ENCODE measurements around the gene IRF4.
A peak's percentile ranks its signal among the peaks of the same experiment; 100 is the strongest.

IRF4 gene

DNA sequence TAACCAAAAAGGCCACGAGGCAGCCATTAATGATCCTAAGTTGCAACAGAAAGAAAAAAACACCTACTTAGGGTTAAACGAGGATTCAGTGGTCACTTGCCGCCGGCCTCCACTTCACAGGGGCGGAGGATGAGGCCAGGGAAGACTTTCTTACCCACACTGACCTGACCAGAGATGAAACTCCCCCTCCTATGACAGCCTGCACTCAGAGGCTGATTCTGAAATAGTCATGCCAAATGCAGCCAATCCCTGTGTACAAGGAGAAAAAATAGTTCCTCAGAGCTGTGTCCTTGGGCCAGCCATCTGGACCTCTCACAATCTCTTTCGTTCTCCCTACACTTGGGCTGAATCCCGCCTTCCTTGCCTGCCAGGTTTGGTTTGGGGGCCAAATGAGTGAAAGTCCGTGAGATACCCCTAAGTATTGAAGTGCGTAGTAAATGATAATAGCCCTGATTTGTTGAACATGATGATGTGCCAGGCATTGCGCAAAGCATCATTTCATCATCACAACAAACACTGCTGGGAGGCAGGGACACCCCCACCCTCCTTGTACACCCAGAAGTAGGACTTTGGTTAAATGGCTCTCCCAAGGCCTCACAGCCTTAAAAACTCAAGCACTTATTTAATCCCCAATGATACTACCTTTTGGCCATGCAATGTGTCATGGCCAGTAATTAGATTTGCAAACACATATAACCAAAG, 3.2 kb upstream of the IRF4 start:
- Histone ChIP-seq H3K36me3 (ENCODE audit: control insufficient read depth in 4 of 4, insufficient read depth in 4 of 4, low read length in 3 of 4) (no peaks in the 10 kb centered on the region), H3K27me3 (replicated peaks in 2 of 5; ENCODE audit: control insufficient read depth in 4 of 5, insufficient read depth in 5 of 5, low read length in 4 of 5) (peaks cover 0 to 70% (median 41%) of the 10 kb centered on the region in 5 experiments), H3K27ac (ENCODE audit: insufficient read depth in 1 of 2, low read depth in 1 of 2, low read length in 2 of 2, poor library complexity in 1 of 2, severe bottlenecking in 2 of 2) (no peak overlapping the region), H3K4me1 (ENCODE audit: control extremely low read depth in 1 of 4, control insufficient read depth in 4 of 4, insufficient read depth in 4 of 4, low read length in 3 of 4) (peaks cover 0 to 27% (median 24%) of the 10 kb centered on the region in 4 experiments), H3K9me3 (ENCODE audit: control extremely low read depth in 1 of 5, control insufficient read depth in 4 of 5, insufficient read depth in 2 of 5, low read depth in 1 of 5, low read length in 4 of 5) (no peaks in the 10 kb centered on the region), H3K4me3 (ENCODE audit: control insufficient read depth in 1 of 7, extremely low read depth in 1 of 7, insufficient read depth in 4 of 7, low read depth in 2 of 7, low read length in 6 of 7) (no peak overlapping the region)
- CTCF ChIA-PET = no interaction called here
- no peak for DNase-seq
- POLR2A ChIA-PET = interaction anchor here (1.0 kb wide), 1 partner anchor 9 kb away, joined by 3 read pairs; no protein-coding TSS in a partner anchor
- 91% methylated on average over 8 of the region's 10 CpGs for WGBS (ENCODE audit: insufficient coverage)

DNA sequence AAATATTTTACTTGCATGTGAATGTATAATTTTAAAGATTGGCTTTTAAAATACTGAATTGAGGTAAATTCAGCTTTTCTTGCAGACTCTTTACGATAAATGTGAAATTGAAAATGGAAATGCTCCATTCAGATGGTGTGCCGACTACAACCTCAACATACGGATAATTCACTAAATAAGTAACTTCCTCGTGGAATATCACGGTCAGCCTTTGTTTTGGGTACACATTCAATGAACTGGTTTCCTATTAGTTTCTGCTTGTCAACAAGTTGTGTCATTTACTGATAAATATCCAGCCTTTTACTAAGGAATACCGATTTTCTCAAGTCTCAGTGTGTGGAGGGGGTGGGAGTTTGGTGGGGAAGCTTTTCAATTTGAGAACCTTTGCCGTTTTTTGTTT, 2.4 kb upstream of the IRF4 start:
- Histone ChIP-seq H3K4me3 (ENCODE audit: control insufficient read depth in 1 of 7, extremely low read depth in 1 of 7, insufficient read depth in 4 of 7, low read depth in 2 of 7, low read length in 6 of 7) (no peak overlapping the region), H3K27me3 (replicated peaks in 2 of 5; ENCODE audit: control insufficient read depth in 4 of 5, insufficient read depth in 5 of 5, low read length in 4 of 5) (peaks cover 0 to 78% (median 46%) of the 10 kb centered on the region in 5 experiments), H3K36me3 (ENCODE audit: control insufficient read depth in 4 of 4, insufficient read depth in 4 of 4, low read length in 3 of 4) (no peaks in the 10 kb centered on the region), H3K4me1 (ENCODE audit: control extremely low read depth in 1 of 4, control insufficient read depth in 4 of 4, insufficient read depth in 4 of 4, low read length in 3 of 4) (peaks cover 0 to 33% (median 32%) of the 10 kb centered on the region in 4 experiments), H3K27ac (ENCODE audit: insufficient read depth in 1 of 2, low read depth in 1 of 2, low read length in 2 of 2, poor library complexity in 1 of 2, severe bottlenecking in 2 of 2) (no peak overlapping the region), H3K9me3 (ENCODE audit: control extremely low read depth in 1 of 5, control insufficient read depth in 4 of 5, insufficient read depth in 2 of 5, low read depth in 1 of 5, low read length in 4 of 5) (no peaks in the 10 kb centered on the region)
- WGBS (ENCODE audit: insufficient coverage) = 89% methylated on average over 4 of the region's 7 CpGs
- no peak for DNase-seq
- ChIA-PET POLR2A (no interaction called here), CTCF (no interaction called here)

DNA sequence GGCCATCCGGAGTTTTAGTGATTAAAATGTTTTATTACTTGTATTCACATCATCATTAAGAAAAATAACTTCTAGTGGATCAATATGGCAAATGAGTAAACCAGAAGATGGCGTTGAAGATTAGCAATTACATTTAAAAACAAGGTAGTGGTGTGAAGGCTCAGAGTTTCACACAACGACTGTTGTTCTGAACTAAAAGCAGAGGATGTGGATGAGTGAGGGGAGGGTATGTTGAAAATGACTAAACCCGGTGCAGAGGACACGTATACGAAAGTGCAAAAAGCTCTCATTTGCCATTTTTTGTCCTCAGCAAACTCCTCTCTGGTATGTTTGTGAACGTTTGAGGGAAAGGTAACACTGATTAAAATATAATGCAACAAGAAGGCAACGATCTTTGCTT, 1.9 kb upstream of the IRF4 start:
- no peaks in the 10 kb centered on the region for H3K36me3 ChIP-seq (ENCODE audit: control insufficient read depth in 4 of 4, insufficient read depth in 4 of 4, low read length in 3 of 4)
- peaks cover 0 to 82% (median 44%) of the 10 kb centered on the region in 5 experiments for H3K27me3 ChIP-seq (replicated peaks in 2 of 5; ENCODE audit: control insufficient read depth in 4 of 5, insufficient read depth in 5 of 5, low read length in 4 of 5)
- ChIA-PET CTCF (no interaction called here), POLR2A (no interaction called here)
- DNase-seq = no peak
- no peaks in the 10 kb centered on the region for H3K9me3 ChIP-seq (ENCODE audit: control extremely low read depth in 1 of 5, control insufficient read depth in 4 of 5, insufficient read depth in 2 of 5, low read depth in 1 of 5, low read length in 4 of 5)
- no peak overlapping the region for H3K4me3 ChIP-seq (ENCODE audit: control insufficient read depth in 1 of 7, extremely low read depth in 1 of 7, insufficient read depth in 4 of 7, low read depth in 2 of 7, low read length in 6 of 7)
- H3K4me1 ChIP-seq (ENCODE audit: control extremely low read depth in 1 of 4, control insufficient read depth in 4 of 4, insufficient read depth in 4 of 4, low read length in 3 of 4) = peaks cover 0 to 32% (median 30%) of the 10 kb centered on the region in 4 experiments
- no peak overlapping the region for H3K27ac ChIP-seq (ENCODE audit: insufficient read depth in 1 of 2, low read depth in 1 of 2, low read length in 2 of 2, poor library complexity in 1 of 2, severe bottlenecking in 2 of 2)
- WGBS (ENCODE audit: insufficient coverage) = 76% methylated on average over 7 of the region's 8 CpGs

DNA sequence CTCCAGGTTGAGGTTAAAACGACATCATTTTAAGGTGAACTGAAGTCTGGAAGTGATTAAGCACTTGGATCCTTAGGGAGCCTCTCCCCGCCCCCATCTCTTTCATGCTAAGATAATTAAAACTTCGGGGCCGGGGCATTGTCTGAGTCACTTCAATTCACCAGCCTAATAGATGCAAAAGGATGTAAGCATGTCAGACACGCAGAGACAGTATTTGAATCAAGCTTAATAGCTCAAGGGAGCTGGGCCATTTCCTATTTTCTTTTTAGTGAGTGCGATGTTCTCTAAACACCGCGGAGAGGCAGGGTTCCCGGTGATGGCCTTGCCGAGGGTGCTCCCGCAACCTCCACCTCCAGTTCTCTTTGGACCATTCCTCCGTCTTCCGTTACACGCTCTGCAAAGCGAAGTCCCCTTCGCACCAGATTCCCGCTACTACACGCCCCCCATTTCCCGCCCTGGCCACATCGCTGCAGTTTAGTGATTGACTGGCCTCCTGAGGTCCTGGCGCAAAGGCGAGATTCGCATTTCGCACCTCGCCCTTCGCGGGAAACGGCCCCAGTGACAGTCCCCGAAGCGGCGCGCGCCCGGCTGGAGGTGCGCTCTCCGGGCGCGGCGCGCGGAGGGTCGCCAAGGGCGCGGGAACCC, 516 bp upstream of the IRF4 start:
- WGBS (ENCODE audit: insufficient coverage) = under 1% methylated on average over 34 of the region's 44 CpGs
- H3K4me3 ChIP-seq (ENCODE audit: control insufficient read depth in 1 of 7, extremely low read depth in 1 of 7, insufficient read depth in 4 of 7, low read depth in 2 of 7, low read length in 6 of 7) = peak overlapping the region in 6 of 7 experiments; percentile 36 to 72 (median 52)

DNA sequence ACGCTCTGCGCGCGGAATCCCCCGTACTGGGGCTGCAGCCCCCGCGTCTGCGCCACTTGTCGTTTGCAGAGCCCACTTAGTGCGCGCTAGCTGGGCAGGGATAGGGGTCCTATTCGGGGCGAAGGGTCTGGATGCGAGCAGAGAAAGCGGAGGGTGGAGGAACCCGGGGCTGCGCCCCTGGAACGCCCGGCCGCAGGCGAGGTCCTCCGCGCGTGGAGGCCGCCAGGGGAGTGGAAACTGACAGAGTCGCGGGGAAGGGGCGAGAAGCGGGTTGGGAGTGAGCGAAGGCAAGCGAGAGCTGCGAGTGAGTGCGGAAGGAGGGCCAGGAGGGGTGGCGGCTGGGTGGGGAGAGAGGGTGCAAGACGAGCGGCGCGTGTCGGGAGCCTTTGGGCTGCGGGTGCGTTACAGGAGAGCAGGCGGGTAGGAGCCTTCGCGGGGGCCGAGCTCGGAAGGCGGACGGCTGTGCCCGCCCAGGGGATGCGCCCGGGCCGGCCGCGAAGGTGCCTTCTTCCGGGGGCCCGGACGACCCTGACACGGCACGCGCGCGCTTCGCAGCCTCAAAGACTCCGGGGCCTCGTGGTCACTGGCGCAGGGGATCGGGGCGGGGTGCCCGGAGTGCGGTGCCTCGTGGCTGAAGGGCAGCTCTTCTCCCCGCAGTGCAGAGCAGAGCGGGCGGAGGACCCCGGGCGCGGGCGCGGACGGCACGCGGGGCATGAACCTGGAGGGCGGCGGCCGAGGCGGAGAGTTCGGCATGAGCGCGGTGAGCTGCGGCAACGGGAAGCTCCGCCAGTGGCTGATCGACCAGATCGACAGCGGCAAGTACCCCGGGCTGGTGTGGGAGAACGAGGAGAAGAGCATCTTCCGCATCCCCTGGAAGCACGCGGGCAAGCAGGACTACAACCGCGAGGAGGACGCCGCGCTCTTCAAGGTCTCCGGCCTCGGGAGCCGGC, 1.2 kb downstream of the IRF4 start:
- H3K36me3 ChIP-seq (ENCODE audit: control insufficient read depth in 4 of 4, insufficient read depth in 4 of 4, low read length in 3 of 4) = no peaks in the 10 kb centered on the region
- H3K4me1 ChIP-seq (ENCODE audit: control extremely low read depth in 1 of 4, control insufficient read depth in 4 of 4, insufficient read depth in 4 of 4, low read length in 3 of 4) = peaks cover 0 to 32% (median 30%) of the 10 kb centered on the region in 4 experiments
- no peak overlapping the region for H3K27ac ChIP-seq (ENCODE audit: insufficient read depth in 1 of 2, low read depth in 1 of 2, low read length in 2 of 2, poor library complexity in 1 of 2, severe bottlenecking in 2 of 2)
- peaks cover 0 to 96% (median 48%) of the 10 kb centered on the region in 5 experiments for H3K27me3 ChIP-seq (replicated peaks in 2 of 5; ENCODE audit: control insufficient read depth in 4 of 5, insufficient read depth in 5 of 5, low read length in 4 of 5)
- ChIA-PET CTCF (interaction anchor here (1.1 to 1.8 kb wide), 4 partner anchors 12 to 205 kb away, joined by 3 to 7 read pairs (median 4); no protein-coding TSS in a partner anchor), POLR2A (no interaction called here)
- 2% methylated on average over 103 of the region's 108 CpGs for WGBS (ENCODE audit: insufficient coverage)
- peak; percentile 38 to 61 (median 55) for DNase-seq
- no peaks in the 10 kb centered on the region for H3K9me3 ChIP-seq (ENCODE audit: control extremely low read depth in 1 of 5, control insufficient read depth in 4 of 5, insufficient read depth in 2 of 5, low read depth in 1 of 5, low read length in 4 of 5)
- peak overlapping the region; percentile 1 to 72 (median 52) for H3K4me3 ChIP-seq (ENCODE audit: control insufficient read depth in 1 of 7, extremely low read depth in 1 of 7, insufficient read depth in 4 of 7, low read depth in 2 of 7, low read length in 6 of 7)

More for the DNA sequence above, 516 bp upstream of the IRF4 start:
- peak in 2 of 3 donors; percentile 47 to 53 for DNase-seq
- H3K27ac ChIP-seq (ENCODE audit: insufficient read depth in 1 of 2, low read depth in 1 of 2, low read length in 2 of 2, poor library complexity in 1 of 2, severe bottlenecking in 2 of 2) = no peak overlapping the region
- H3K4me1 ChIP-seq (ENCODE audit: control extremely low read depth in 1 of 4, control insufficient read depth in 4 of 4, insufficient read depth in 4 of 4, low read length in 3 of 4) = peaks cover 0 to 32% (median 30%) of the 10 kb centered on the region in 4 experiments
- no peaks in the 10 kb centered on the region for H3K36me3 ChIP-seq (ENCODE audit: control insufficient read depth in 4 of 4, insufficient read depth in 4 of 4, low read length in 3 of 4)
- H3K9me3 ChIP-seq (ENCODE audit: control extremely low read depth in 1 of 5, control insufficient read depth in 4 of 5, insufficient read depth in 2 of 5, low read depth in 1 of 5, low read length in 4 of 5) = no peaks in the 10 kb centered on the region
- CTCF ChIA-PET = interaction anchor here (0.7 to 1.4 kb wide), 4 partner anchors 21 to 203 kb away, joined by 3 read pairs; no protein-coding TSS in a partner anchor
- POLR2A ChIA-PET = no interaction called here
- peaks cover 0 to 93% (median 51%) of the 10 kb centered on the region in 5 experiments for H3K27me3 ChIP-seq (replicated peaks in 2 of 5; ENCODE audit: control insufficient read depth in 4 of 5, insufficient read depth in 5 of 5, low read length in 4 of 5)

DNA sequence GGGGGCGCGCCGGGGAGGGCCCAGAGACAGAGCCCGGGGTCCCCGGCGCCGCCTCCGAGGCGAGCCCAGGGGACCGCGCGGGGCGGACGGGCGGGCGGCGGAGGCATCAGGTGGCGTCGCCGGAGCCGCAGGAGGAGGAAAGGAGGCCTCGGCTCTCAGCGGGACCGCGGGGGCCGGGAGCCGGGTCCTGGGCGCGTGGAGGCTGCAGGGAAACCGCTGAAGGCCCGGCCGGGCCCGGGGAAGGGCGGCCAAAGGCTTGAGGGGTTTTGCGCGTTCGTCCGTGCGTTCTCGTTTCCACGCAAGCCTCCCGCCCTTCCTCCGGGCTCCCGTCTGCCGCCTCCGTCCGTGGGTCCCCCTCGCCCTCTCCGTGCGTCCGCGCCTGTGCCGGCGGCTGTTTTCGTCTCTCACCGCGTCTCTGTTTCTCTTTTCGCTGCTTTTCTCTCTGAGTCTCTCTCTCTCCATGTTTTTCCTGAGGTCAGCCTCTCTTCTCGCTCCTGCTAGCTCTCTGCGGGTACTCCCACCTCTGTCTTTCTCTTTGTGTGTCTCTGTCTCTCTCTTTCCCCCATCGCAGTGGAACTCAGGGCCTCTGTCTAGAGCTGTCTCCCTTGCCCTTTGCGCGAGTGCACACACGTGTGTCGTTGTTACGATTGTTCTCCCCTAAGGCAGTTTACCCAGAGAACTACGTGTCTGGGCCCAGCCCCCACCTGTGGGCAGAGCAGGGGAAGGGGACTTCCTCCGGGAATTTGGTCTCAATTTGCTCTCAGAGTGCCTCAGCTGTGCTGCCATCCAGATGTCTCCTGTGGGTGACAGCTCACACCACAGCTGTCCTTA, 2.1 kb downstream of the IRF4 start:
- Histone ChIP-seq H3K27me3 (replicated peaks in 2 of 5; ENCODE audit: control insufficient read depth in 4 of 5, insufficient read depth in 5 of 5, low read length in 4 of 5) (peaks cover 0 to 97% (median 51%) of the 10 kb centered on the region in 5 experiments), H3K4me1 (ENCODE audit: control extremely low read depth in 1 of 4, control insufficient read depth in 4 of 4, insufficient read depth in 4 of 4, low read length in 3 of 4) (peaks cover 0 to 32% (median 30%) of the 10 kb centered on the region in 4 experiments), H3K4me3 (ENCODE audit: control insufficient read depth in 1 of 7, extremely low read depth in 1 of 7, insufficient read depth in 4 of 7, low read depth in 2 of 7, low read length in 6 of 7) (peak overlapping the region; percentile 1 to 69 (median 52)), H3K9me3 (ENCODE audit: control extremely low read depth in 1 of 5, control insufficient read depth in 4 of 5, insufficient read depth in 2 of 5, low read depth in 1 of 5, low read length in 4 of 5) (no peaks in the 10 kb centered on the region), H3K27ac (ENCODE audit: insufficient read depth in 1 of 2, low read depth in 1 of 2, low read length in 2 of 2, poor library complexity in 1 of 2, severe bottlenecking in 2 of 2) (no peak overlapping the region), H3K36me3 (ENCODE audit: control insufficient read depth in 4 of 4, insufficient read depth in 4 of 4, low read length in 3 of 4) (no peaks in the 10 kb centered on the region)
- ChIA-PET CTCF (interaction anchor here (0.8 to 1.8 kb wide), 5 partner anchors 8 to 55 kb away, joined by 3 to 7 read pairs (median 4); no protein-coding TSS in a partner anchor), POLR2A (no interaction called here)
- 3% methylated on average over 68 of the region's 68 CpGs for WGBS (ENCODE audit: insufficient coverage)
- no peak for DNase-seq

Data from common myeloid progenitor, CD34-positive (primary cell).